K562 (cell line): ENCODE data around the gene CACYBP. TPM values are rescaled to one million over a fixed set of nuclear protein-coding genes. Genes with fewer than 3 reads are reported as not detected.

Source experiments
- ETV1 ChIP-seq: fragments of 450-650 bp; conservative IDR thresholded peaks from 2 replicates; pipeline ENCODE4 v1.6.1; 2016; ENCODE audit warnings: missing genetic modification characterization, control low read depth, low read depth, missing compliant biosample characterization
- GTF2E2 ChIP-seq: fragments of 200-800 bp; sonication (Bioruptor generic); IDR thresholded peaks from 2 replicates; pipeline ENCODE4 v1.6.1; 2016; ENCODE audit warnings: missing genetic modification characterization, missing compliant biosample characterization
- MBD2 ChIP-seq: sonication (generic); IDR thresholded peaks from 2 replicates; pipeline ENCODE4 v1.6.1; 2016; ENCODE audit warnings: low read depth, borderline replicate concordance
- PURB ChIP-seq: sonication (generic); formaldehyde crosslinking; IDR thresholded peaks from 2 replicates; pipeline ENCODE4 v1.9.0; 2021; ENCODE audit warnings: low read depth, mild to moderate bottlenecking, missing genetic modification reagents
- ZNF197 ChIP-seq: fragments of 200-800 bp; sonication (Bioruptor generic); IDR thresholded peaks from 2 replicates; pipeline ENCODE4 v1.6.1; 2016; ENCODE audit warnings: low read depth, missing genetic modification characterization, missing compliant biosample characterization
- polyA plus RNA-seq, 8 experiments: library from polyadenylated mRNA; depleted of rRNA in 4 of 8; stranded (reverse) in 5 of 8; unstranded in 3 of 8; fragments of >200 nt; fragmentation: Nextera tagmentation in 2 of 8; fragmentation: Illumina TruSeq in 1 of 8; extraction: Ambion mirVana in 2 of 8; extraction: Trizol in 1 of 8; gene quantifications; 2 replicates each; pipeline versions ENCODE4 v1.2.1 to v1.2.3, GENCODE V29; 2011 to 2014; ENCODE audit warnings: inconsistent platforms in 1 of 8, missing spikeins in 1 of 8
- total RNA-seq, 7 experiments: library from RNA; depleted of rRNA in 6 of 7; stranded (reverse); fragments of >200 nt in 6 of 7; fragmentation: Illumina TruSeq in 2 of 7; extraction: Trizol in 2 of 7; gene quantifications; 2 replicates each; pipeline versions ENCODE4 v1.2.1 to v1.2.3, GENCODE V29; 2011 to 2021; ENCODE audit warnings: low replicate concordance in 1 of 7
- TF ChIP-seq, protein P1 (sequence below): fragments of 250-450 bp; sonication (Bioruptor Pico); IDR thresholded peaks from 2 replicates; pipeline ENCODE4 v1.4.0; 2020; ENCODE audit warnings: mild to moderate bottlenecking, moderate library complexity
- TF ChIP-seq, protein P2 (sequence below): fragments of 450-650 bp; IDR thresholded peaks from 2 replicates; pipeline ENCODE4 v1.6.1; 2016; ENCODE audit warnings: mild to moderate bottlenecking, moderate library complexity
- TF ChIP-seq, protein P3 (sequence below): fragments of 450-650 bp; IDR thresholded peaks from 2 replicates; pipeline ENCODE4 v1.7.1; 2018; ENCODE audit warnings: mild to moderate bottlenecking, low read depth; ENCODE audit not compliant: partially characterized antibody

CACYBP gene
- total and polyA plus RNA-seq, 9 of the 15 experiments (the other 6 are each of a cell fraction or from before 2014, with no cell fraction given): 147 to 1,576 (median 488) TPM

DNA sequence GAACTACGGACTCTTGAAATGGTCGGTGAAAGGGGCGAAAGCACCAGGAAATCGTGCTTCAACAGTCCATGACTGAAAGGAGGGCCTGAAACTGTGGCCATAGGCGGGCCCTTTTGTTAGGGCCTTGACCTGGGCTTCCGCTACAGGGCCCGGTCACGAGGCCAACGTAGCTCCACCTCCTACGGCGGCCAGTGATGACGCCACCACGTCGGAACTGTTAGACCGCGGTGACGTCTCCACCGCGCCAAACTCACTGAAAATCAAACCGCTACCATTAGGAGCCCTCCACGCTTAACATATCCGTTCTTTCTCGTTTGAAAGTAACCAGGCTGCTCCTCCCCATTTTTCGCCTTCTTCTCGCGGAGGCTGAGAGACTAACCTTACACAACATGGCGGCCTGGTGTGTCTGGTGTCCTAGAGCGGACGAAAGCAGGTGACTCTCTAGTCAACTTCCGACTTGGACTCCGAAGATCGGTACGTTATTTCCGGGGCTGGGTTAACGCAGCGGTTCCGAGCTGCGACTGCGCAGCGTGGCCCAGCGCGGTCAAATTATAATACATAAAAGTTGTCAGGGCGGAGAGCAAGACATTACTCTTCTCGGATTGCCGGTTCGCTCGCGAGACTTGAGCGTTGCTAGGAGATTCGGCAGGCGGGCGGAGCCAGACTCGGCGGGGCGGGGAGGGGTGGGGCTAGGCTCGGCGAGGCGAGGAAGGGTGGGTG lies 371 bp upstream of the CACYBP start (continued):
- TF ChIP-seq, protein P1, sequence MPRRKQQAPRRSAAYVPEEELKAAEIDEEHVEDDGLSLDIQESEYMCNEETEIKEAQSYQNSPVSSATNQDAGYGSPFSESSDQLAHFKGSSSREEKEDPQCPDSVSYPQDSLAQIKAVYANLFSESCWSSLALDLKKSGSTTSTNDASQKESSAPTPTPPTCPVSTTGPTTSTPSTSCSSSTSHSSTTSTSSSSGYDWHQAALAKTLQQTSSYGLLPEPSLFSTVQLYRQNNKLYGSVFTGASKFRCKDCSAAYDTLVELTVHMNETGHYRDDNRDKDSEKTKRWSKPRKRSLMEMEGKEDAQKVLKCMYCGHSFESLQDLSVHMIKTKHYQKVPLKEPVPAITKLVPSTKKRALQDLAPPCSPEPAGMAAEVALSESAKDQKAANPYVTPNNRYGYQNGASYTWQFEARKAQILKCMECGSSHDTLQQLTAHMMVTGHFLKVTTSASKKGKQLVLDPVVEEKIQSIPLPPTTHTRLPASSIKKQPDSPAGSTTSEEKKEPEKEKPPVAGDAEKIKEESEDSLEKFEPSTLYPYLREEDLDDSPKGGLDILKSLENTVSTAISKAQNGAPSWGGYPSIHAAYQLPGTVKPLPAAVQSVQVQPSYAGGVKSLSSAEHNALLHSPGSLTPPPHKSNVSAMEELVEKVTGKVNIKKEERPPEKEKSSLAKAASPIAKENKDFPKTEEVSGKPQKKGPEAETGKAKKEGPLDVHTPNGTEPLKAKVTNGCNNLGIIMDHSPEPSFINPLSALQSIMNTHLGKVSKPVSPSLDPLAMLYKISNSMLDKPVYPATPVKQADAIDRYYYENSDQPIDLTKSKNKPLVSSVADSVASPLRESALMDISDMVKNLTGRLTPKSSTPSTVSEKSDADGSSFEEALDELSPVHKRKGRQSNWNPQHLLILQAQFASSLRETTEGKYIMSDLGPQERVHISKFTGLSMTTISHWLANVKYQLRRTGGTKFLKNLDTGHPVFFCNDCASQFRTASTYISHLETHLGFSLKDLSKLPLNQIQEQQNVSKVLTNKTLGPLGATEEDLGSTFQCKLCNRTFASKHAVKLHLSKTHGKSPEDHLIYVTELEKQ (CRISPR knock-in tag): no peak
- TF ChIP-seq GTF2E2 (tag) (peak; percentile 2; the same call in 1 of the 2 replicates), PURB (CRISPR knock-in tag) (no peak), ZNF197 (CRISPR knock-in tag) (0 out of 2 replicates have a peak, but pooled peaks have one; percentile 1), MBD2 (peak; percentile 86), ETV1 (tag) (peak; percentile 89)
- TF ChIP-seq, protein P2, sequence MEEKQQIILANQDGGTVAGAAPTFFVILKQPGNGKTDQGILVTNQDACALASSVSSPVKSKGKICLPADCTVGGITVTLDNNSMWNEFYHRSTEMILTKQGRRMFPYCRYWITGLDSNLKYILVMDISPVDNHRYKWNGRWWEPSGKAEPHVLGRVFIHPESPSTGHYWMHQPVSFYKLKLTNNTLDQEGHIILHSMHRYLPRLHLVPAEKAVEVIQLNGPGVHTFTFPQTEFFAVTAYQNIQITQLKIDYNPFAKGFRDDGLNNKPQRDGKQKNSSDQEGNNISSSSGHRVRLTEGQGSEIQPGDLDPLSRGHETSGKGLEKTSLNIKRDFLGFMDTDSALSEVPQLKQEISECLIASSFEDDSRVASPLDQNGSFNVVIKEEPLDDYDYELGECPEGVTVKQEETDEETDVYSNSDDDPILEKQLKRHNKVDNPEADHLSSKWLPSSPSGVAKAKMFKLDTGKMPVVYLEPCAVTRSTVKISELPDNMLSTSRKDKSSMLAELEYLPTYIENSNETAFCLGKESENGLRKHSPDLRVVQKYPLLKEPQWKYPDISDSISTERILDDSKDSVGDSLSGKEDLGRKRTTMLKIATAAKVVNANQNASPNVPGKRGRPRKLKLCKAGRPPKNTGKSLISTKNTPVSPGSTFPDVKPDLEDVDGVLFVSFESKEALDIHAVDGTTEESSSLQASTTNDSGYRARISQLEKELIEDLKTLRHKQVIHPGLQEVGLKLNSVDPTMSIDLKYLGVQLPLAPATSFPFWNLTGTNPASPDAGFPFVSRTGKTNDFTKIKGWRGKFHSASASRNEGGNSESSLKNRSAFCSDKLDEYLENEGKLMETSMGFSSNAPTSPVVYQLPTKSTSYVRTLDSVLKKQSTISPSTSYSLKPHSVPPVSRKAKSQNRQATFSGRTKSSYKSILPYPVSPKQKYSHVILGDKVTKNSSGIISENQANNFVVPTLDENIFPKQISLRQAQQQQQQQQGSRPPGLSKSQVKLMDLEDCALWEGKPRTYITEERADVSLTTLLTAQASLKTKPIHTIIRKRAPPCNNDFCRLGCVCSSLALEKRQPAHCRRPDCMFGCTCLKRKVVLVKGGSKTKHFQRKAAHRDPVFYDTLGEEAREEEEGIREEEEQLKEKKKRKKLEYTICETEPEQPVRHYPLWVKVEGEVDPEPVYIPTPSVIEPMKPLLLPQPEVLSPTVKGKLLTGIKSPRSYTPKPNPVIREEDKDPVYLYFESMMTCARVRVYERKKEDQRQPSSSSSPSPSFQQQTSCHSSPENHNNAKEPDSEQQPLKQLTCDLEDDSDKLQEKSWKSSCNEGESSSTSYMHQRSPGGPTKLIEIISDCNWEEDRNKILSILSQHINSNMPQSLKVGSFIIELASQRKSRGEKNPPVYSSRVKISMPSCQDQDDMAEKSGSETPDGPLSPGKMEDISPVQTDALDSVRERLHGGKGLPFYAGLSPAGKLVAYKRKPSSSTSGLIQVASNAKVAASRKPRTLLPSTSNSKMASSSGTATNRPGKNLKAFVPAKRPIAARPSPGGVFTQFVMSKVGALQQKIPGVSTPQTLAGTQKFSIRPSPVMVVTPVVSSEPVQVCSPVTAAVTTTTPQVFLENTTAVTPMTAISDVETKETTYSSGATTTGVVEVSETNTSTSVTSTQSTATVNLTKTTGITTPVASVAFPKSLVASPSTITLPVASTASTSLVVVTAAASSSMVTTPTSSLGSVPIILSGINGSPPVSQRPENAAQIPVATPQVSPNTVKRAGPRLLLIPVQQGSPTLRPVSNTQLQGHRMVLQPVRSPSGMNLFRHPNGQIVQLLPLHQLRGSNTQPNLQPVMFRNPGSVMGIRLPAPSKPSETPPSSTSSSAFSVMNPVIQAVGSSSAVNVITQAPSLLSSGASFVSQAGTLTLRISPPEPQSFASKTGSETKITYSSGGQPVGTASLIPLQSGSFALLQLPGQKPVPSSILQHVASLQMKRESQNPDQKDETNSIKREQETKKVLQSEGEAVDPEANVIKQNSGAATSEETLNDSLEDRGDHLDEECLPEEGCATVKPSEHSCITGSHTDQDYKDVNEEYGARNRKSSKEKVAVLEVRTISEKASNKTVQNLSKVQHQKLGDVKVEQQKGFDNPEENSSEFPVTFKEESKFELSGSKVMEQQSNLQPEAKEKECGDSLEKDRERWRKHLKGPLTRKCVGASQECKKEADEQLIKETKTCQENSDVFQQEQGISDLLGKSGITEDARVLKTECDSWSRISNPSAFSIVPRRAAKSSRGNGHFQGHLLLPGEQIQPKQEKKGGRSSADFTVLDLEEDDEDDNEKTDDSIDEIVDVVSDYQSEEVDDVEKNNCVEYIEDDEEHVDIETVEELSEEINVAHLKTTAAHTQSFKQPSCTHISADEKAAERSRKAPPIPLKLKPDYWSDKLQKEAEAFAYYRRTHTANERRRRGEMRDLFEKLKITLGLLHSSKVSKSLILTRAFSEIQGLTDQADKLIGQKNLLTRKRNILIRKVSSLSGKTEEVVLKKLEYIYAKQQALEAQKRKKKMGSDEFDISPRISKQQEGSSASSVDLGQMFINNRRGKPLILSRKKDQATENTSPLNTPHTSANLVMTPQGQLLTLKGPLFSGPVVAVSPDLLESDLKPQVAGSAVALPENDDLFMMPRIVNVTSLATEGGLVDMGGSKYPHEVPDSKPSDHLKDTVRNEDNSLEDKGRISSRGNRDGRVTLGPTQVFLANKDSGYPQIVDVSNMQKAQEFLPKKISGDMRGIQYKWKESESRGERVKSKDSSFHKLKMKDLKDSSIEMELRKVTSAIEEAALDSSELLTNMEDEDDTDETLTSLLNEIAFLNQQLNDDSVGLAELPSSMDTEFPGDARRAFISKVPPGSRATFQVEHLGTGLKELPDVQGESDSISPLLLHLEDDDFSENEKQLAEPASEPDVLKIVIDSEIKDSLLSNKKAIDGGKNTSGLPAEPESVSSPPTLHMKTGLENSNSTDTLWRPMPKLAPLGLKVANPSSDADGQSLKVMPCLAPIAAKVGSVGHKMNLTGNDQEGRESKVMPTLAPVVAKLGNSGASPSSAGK: peak; percentile 80
- TF ChIP-seq, protein P3, sequence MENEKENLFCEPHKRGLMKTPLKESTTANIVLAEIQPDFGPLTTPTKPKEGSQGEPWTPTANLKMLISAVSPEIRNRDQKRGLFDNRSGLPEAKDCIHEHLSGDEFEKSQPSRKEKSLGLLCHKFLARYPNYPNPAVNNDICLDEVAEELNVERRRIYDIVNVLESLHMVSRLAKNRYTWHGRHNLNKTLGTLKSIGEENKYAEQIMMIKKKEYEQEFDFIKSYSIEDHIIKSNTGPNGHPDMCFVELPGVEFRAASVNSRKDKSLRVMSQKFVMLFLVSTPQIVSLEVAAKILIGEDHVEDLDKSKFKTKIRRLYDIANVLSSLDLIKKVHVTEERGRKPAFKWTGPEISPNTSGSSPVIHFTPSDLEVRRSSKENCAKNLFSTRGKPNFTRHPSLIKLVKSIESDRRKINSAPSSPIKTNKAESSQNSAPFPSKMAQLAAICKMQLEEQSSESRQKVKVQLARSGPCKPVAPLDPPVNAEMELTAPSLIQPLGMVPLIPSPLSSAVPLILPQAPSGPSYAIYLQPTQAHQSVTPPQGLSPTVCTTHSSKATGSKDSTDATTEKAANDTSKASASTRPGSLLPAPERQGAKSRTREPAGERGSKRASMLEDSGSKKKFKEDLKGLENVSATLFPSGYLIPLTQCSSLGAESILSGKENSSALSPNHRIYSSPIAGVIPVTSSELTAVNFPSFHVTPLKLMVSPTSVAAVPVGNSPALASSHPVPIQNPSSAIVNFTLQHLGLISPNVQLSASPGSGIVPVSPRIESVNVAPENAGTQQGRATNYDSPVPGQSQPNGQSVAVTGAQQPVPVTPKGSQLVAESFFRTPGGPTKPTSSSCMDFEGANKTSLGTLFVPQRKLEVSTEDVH: peak; percentile 97
